ENCODE data around the gene TUBB2B. TPM values are rescaled to one million over a fixed set of nuclear protein-coding genes. Genes with fewer than 3 reads are reported as not detected.
A peak's percentile ranks its signal among the peaks of the same experiment; 100 is the strongest.
"Not testable (repeated sequence)": the region's sequence is repeated elsewhere in the genome, so short reads cannot be mapped to it uniquely, and the experiment has no call there.

The TUBB2B gene
- total RNA-seq, 5 donors from 2014 or later (not counting 1 experiment from before 2014, with no cell fraction given) = 0.46 to 1.2 (median 0.87) TPM; not detected in 1

GRCh38 chr6:3186974-3187382 lies 40.5 kb downstream of the TUBB2B start:
- no peaks in the 10 kb centered on the region for H3K9me3 Mint-ChIP-seq
- H3K36me3 Mint-ChIP-seq = no peaks in the 10 kb centered on the region
- H3K4me1 Mint-ChIP-seq = no peaks in the 10 kb centered on the region
- no peak for ATAC-seq (replicated peaks in 1 of 4)
- no peak for DNase-seq
- H3K9me3 ChIP-seq = no peaks in the 10 kb centered on the region
- peaks cover 14 to 23% of the 10 kb centered on the region in 2 donors for H3K27me3 Mint-ChIP-seq
- peaks cover 0 to 21% of the 10 kb centered on the region in 2 experiments for H3K27me3 ChIP-seq (replicated peaks in 1 of 2; ENCODE audit: control insufficient read depth in 2 of 2, extremely low read depth in 1 of 2, insufficient read depth in 2 of 2, low read length in 1 of 2)
- ChIA-PET CTCF (interaction anchor here in 1 of 2 donors (0.5 kb wide), 1 partner anchor 60 kb away, joined by 9 read pairs; no protein-coding TSS in a partner anchor), POLR2A (no interaction called here)
- no peak overlapping the region for H3K27ac ChIP-seq (ENCODE audit: low read length)
- H3K4me3 ChIP-seq (ENCODE audit: control insufficient read depth in 1 of 2, extremely low read depth in 1 of 2, low read length in 1 of 2) = no peak overlapping the region
- no peak overlapping the region for H3K4me3 Mint-ChIP-seq
- 86% methylated on average over 1 of the region's 3 CpGs for WGBS (ENCODE audit: insufficient coverage)
- no peaks in the 10 kb centered on the region for H3K36me3 ChIP-seq (ENCODE audit: control insufficient read depth in 2 of 2, extremely low read depth in 1 of 2, insufficient read depth in 1 of 2, low read length in 1 of 2)
- H3K27ac Mint-ChIP-seq = no peak overlapping the region
- H3K4me1 ChIP-seq (ENCODE audit: control insufficient read depth in 1 of 2, extremely low read depth in 1 of 2, insufficient read depth in 2 of 2, low read length in 2 of 2) = no peaks in the 10 kb centered on the region

GRCh38 chr6:3183066-3183465 lies 44.4 kb downstream of the TUBB2B start:
- Histone ChIP-seq H3K27ac (ENCODE audit: low read length) (no peak overlapping the region), H3K4me3 (ENCODE audit: control insufficient read depth in 1 of 2, extremely low read depth in 1 of 2, low read length in 1 of 2) (no peak overlapping the region), H3K9me3 (no peaks in the 10 kb centered on the region), H3K36me3 (ENCODE audit: control insufficient read depth in 2 of 2, extremely low read depth in 1 of 2, insufficient read depth in 1 of 2, low read length in 1 of 2) (no peaks in the 10 kb centered on the region), H3K27me3 (replicated peaks in 1 of 2; ENCODE audit: control insufficient read depth in 2 of 2, extremely low read depth in 1 of 2, insufficient read depth in 2 of 2, low read length in 1 of 2) (peaks cover 0 to 17% of the 10 kb centered on the region in 2 experiments), H3K4me1 (ENCODE audit: control insufficient read depth in 1 of 2, extremely low read depth in 1 of 2, insufficient read depth in 2 of 2, low read length in 2 of 2) (no peaks in the 10 kb centered on the region)
- H3K36me3 Mint-ChIP-seq = no peaks in the 10 kb centered on the region
- H3K27ac Mint-ChIP-seq = no peak overlapping the region
- 90% methylated on average over 4 of the region's 4 CpGs for WGBS (ENCODE audit: insufficient coverage)
- H3K27me3 Mint-ChIP-seq = peaks cover 22 to 28% of the 10 kb centered on the region in 2 donors
- ChIA-PET POLR2A (no interaction called here), CTCF (interaction anchor here in 1 of 2 donors (0.7 kb wide), 2 partner anchors 12 to 97 kb away, joined by 3 read pairs; no protein-coding TSS in a partner anchor)
- no peaks in the 10 kb centered on the region for H3K9me3 Mint-ChIP-seq
- DNase-seq = no peak
- peaks cover 0 to 2% (median 0%) of the 10 kb centered on the region in 3 donors for H3K4me1 Mint-ChIP-seq
- no peak for ATAC-seq (replicated peaks in 1 of 4)
- no peak overlapping the region for H3K4me3 Mint-ChIP-seq

- no peaks in the 10 kb centered on the region for H3K9me3 Mint-ChIP-seq
- no peak overlapping the region for H3K4me3 Mint-ChIP-seq
- H3K27me3 Mint-ChIP-seq = peaks cover 22 to 28% of the 10 kb centered on the region in 2 donors
- ChIA-PET POLR2A (no interaction called here), CTCF (no interaction called here)
- DNase-seq (no peak), ATAC-seq (replicated peaks in 1 of 4) (no peak)
- no peak overlapping the region for H3K27ac Mint-ChIP-seq
- H3K4me1 Mint-ChIP-seq = peaks cover 0 to 4% (median 2%) of the 10 kb centered on the region in 3 donors
- H3K4me1 ChIP-seq (ENCODE audit: control insufficient read depth in 1 of 2, extremely low read depth in 1 of 2, insufficient read depth in 2 of 2, low read length in 2 of 2) = no peaks in the 10 kb centered on the region
- 100% methylated on average over 1 of the region's 2 CpGs for WGBS (ENCODE audit: insufficient coverage)
- no peaks in the 10 kb centered on the region for H3K9me3 ChIP-seq
- H3K4me3 ChIP-seq (ENCODE audit: control insufficient read depth in 1 of 2, extremely low read depth in 1 of 2, low read length in 1 of 2) = no peak overlapping the region
- H3K36me3 ChIP-seq (ENCODE audit: control insufficient read depth in 2 of 2, extremely low read depth in 1 of 2, insufficient read depth in 1 of 2, low read length in 1 of 2) = no peaks in the 10 kb centered on the region
- H3K36me3 Mint-ChIP-seq = no peaks in the 10 kb centered on the region
- H3K27ac ChIP-seq (ENCODE audit: low read length) = no peak overlapping the region
- peaks cover 0 to 13% of the 10 kb centered on the region in 2 experiments for H3K27me3 ChIP-seq (replicated peaks in 1 of 2; ENCODE audit: control insufficient read depth in 2 of 2, extremely low read depth in 1 of 2, insufficient read depth in 2 of 2, low read length in 1 of 2)
Observed at GRCh38 chr6:3181105-3181504, 46.3 kb downstream of the TUBB2B start.

- H3K9me3 ChIP-seq; H3K4me1 Mint-ChIP-seq; H3K4me3 ChIP-seq (ENCODE audit: control insufficient read depth in 1 of 2, extremely low read depth in 1 of 2, low read length in 1 of 2); POLR2A ChIA-PET; H3K4me1 ChIP-seq (ENCODE audit: control insufficient read depth in 1 of 2, extremely low read depth in 1 of 2, insufficient read depth in 2 of 2, low read length in 2 of 2); H3K36me3 Mint-ChIP-seq; DNase-seq; H3K9me3 Mint-ChIP-seq; CTCF ChIA-PET; H3K36me3 ChIP-seq (ENCODE audit: control insufficient read depth in 2 of 2, extremely low read depth in 1 of 2, insufficient read depth in 1 of 2, low read length in 1 of 2); H3K27ac ChIP-seq (ENCODE audit: low read length): not testable (repeated sequence)
- peaks cover 0 to 18% of the 10 kb centered on the region in 2 experiments for H3K27me3 ChIP-seq (replicated peaks in 1 of 2; ENCODE audit: control insufficient read depth in 2 of 2, extremely low read depth in 1 of 2, insufficient read depth in 2 of 2, low read length in 1 of 2)
- Mint-ChIP-seq H3K27ac (peak overlapping the region; percentile 44 to 80), H3K4me3 (peak overlapping the region; percentile 50 to 69 (median 62)), H3K27me3 (peaks cover 15 to 26% of the 10 kb centered on the region in 2 donors)
- peak in 1 of 4 experiments; percentile 43 for ATAC-seq (replicated peaks in 1 of 4)
- WGBS (ENCODE audit: insufficient coverage) = no CpG with 5 or more reads among the region's 8 CpGs
Observed at GRCh38 chr6:3179945-3180344, 47.5 kb downstream of the TUBB2B start.

GRCh38 chr6:3178666-3179065 lies 48.8 kb downstream of the TUBB2B start:
- H3K27me3 Mint-ChIP-seq = peaks cover 8 to 19% of the 10 kb centered on the region in 2 donors
- POLR2A ChIA-PET; H3K36me3 Mint-ChIP-seq; ATAC-seq (replicated peaks in 1 of 4); H3K4me3 ChIP-seq (ENCODE audit: control insufficient read depth in 1 of 2, extremely low read depth in 1 of 2, low read length in 1 of 2); H3K9me3 Mint-ChIP-seq; H3K9me3 ChIP-seq; H3K36me3 ChIP-seq (ENCODE audit: control insufficient read depth in 2 of 2, extremely low read depth in 1 of 2, insufficient read depth in 1 of 2, low read length in 1 of 2); H3K27ac Mint-ChIP-seq; H3K4me3 Mint-ChIP-seq; H3K4me1 Mint-ChIP-seq; CTCF ChIA-PET; H3K27ac ChIP-seq (ENCODE audit: low read length); DNase-seq; H3K4me1 ChIP-seq (ENCODE audit: control insufficient read depth in 1 of 2, extremely low read depth in 1 of 2, insufficient read depth in 2 of 2, low read length in 2 of 2): not testable (repeated sequence)
- WGBS (ENCODE audit: insufficient coverage) = 90% methylated on average over 5 of the region's 8 CpGs
- peaks cover 0 to 13% of the 10 kb centered on the region in 2 experiments for H3K27me3 ChIP-seq (replicated peaks in 1 of 2; ENCODE audit: control insufficient read depth in 2 of 2, extremely low read depth in 1 of 2, insufficient read depth in 2 of 2, low read length in 1 of 2)

GRCh38 chr6:3176562-3177355 lies 50.7 kb downstream of the TUBB2B start:
- Mint-ChIP-seq H3K9me3 (no peaks in the 10 kb centered on the region), H3K4me3 (no peak overlapping the region), H3K27me3 (peaks cover 5 to 19% of the 10 kb centered on the region in 2 donors), H3K4me1 (peaks cover 0 to 4% (median 2%) of the 10 kb centered on the region in 3 donors), H3K36me3 (no peaks in the 10 kb centered on the region), H3K27ac (no peak overlapping the region)
- no peak overlapping the region for H3K27ac ChIP-seq (ENCODE audit: low read length)
- no peaks in the 10 kb centered on the region for H3K4me1 ChIP-seq (ENCODE audit: control insufficient read depth in 1 of 2, extremely low read depth in 1 of 2, insufficient read depth in 2 of 2, low read length in 2 of 2)
- no peaks in the 10 kb centered on the region for H3K9me3 ChIP-seq
- H3K4me3 ChIP-seq (ENCODE audit: control insufficient read depth in 1 of 2, extremely low read depth in 1 of 2, low read length in 1 of 2) = no peak overlapping the region
- WGBS (ENCODE audit: insufficient coverage) = 78% methylated on average over 16 of the region's 22 CpGs
- POLR2A ChIA-PET = no interaction called here
- DNase-seq = no peak
- peaks cover 0 to 11% of the 10 kb centered on the region in 2 experiments for H3K27me3 ChIP-seq (replicated peaks in 1 of 2; ENCODE audit: control insufficient read depth in 2 of 2, extremely low read depth in 1 of 2, insufficient read depth in 2 of 2, low read length in 1 of 2)
- CTCF ChIA-PET = no interaction called here
- ATAC-seq (replicated peaks in 1 of 4) = peak in 1 of 4 experiments; percentile 46
- no peaks in the 10 kb centered on the region for H3K36me3 ChIP-seq (ENCODE audit: control insufficient read depth in 2 of 2, extremely low read depth in 1 of 2, insufficient read depth in 1 of 2, low read length in 1 of 2)
